ENCODE results near the gene ADCY1.

- TF ChIP-seq CTCF (optimal IDR thresholded peaks at IDR 0.05 in 1 of 3, IDR thresholded peaks at IDR 0.05 in 1 of 3, conservative IDR thresholded peaks at IDR 0.05 in 1 of 3; ENCODE audit: extremely low read depth in 1 of 3, insufficient read depth in 2 of 3, low read length in 3 of 3) (no peak), EZH2 (IDR thresholded peaks at IDR 0.05; ENCODE audit: low read length) (no peak)
Observed at GRCh38 chr7:45590679-45591057, 16.5 kb downstream of the ADCY1 start.
